ENCODE data around the gene ALDH1A3. TPM values are rescaled to one million over a fixed set of nuclear protein-coding genes. Genes with fewer than 3 reads are reported as not detected.

The ALDH1A3 gene
- total RNA-seq, 1 donor from 2014 or later, result 210 TPM

- TF ChIP-seq CTCF (IDR thresholded peaks at IDR 0.05; ENCODE audit: insufficient read depth, low read length, poor library complexity, severe bottlenecking), result no peak
- H3K4me3 ChIP-seq (ENCODE audit: low read depth, low read length), result peak within 1 kb of the TSS; percentile 60
- H3K27me3 ChIP-seq (ENCODE audit: control insufficient read depth, insufficient read depth, low read length), result no peaks in the 10 kb centered on the region
- DNase-seq (ENCODE audit: low read depth), result no peak
- no peaks in the 10 kb centered on the region for H3K36me3 ChIP-seq (ENCODE audit: control insufficient read depth, insufficient read depth, low read length)
Measured at GRCh38 chr15:100918690-100919480, 39.3 kb downstream of the ALDH1A3 start, which contains the start of gene LRRK1. LRRK1 (plus strand) TSS chr15:100919357; CDS start chr15:100924633, 5,276 bp downstream.

- peak overlapping the region; percentile 60 for H3K4me3 ChIP-seq (ENCODE audit: low read depth, low read length)
- H3K36me3 ChIP-seq (ENCODE audit: control insufficient read depth, insufficient read depth, low read length), result no peaks in the 10 kb centered on the region
- DNase-seq (ENCODE audit: low read depth), result no peak
- H3K27me3 ChIP-seq (ENCODE audit: control insufficient read depth, insufficient read depth, low read length), result no peaks in the 10 kb centered on the region
- no peak for TF ChIP-seq CTCF (IDR thresholded peaks at IDR 0.05; ENCODE audit: insufficient read depth, low read length, poor library complexity, severe bottlenecking)
Measured at GRCh38 chr15:100919481-100920405, 40.1 kb downstream of the ALDH1A3 start.

GRCh38 chr15:100920516-100921135 is 41.0 kb downstream of the ALDH1A3 start:
- no peaks in the 10 kb centered on the region for H3K36me3 ChIP-seq (ENCODE audit: control insufficient read depth, insufficient read depth, low read length)
- DNase-seq (ENCODE audit: low read depth), result no peak
- no peak overlapping the region for H3K4me3 ChIP-seq (ENCODE audit: low read depth, low read length)
- TF ChIP-seq CTCF (IDR thresholded peaks at IDR 0.05; ENCODE audit: insufficient read depth, low read length, poor library complexity, severe bottlenecking), result no peak
- no peaks in the 10 kb centered on the region for H3K27me3 ChIP-seq (ENCODE audit: control insufficient read depth, insufficient read depth, low read length)

GRCh38 chr15:100922192-100923040 is 42.8 kb downstream of the ALDH1A3 start:
- H3K4me3 ChIP-seq (ENCODE audit: low read depth, low read length), result no peak overlapping the region
- H3K27me3 ChIP-seq (ENCODE audit: control insufficient read depth, insufficient read depth, low read length), result no peaks in the 10 kb centered on the region
- TF ChIP-seq CTCF (IDR thresholded peaks at IDR 0.05; ENCODE audit: insufficient read depth, low read length, poor library complexity, severe bottlenecking), result no peak
- no peak for DNase-seq (ENCODE audit: low read depth)
- H3K36me3 ChIP-seq (ENCODE audit: control insufficient read depth, insufficient read depth, low read length), result no peaks in the 10 kb centered on the region

GRCh38 chr15:100923076-100923475 is 43.4 kb downstream of the ALDH1A3 start:
- DNase-seq (ENCODE audit: low read depth), result no peak
- no peaks in the 10 kb centered on the region for H3K27me3 ChIP-seq (ENCODE audit: control insufficient read depth, insufficient read depth, low read length)
- H3K36me3 ChIP-seq (ENCODE audit: control insufficient read depth, insufficient read depth, low read length), result no peaks in the 10 kb centered on the region
- no peak for TF ChIP-seq CTCF (IDR thresholded peaks at IDR 0.05; ENCODE audit: insufficient read depth, low read length, poor library complexity, severe bottlenecking)
- no peak overlapping the region for H3K4me3 ChIP-seq (ENCODE audit: low read depth, low read length)

Measured in kidney epithelial cell (primary cell).